ENCODE results near the gene SLIT3. TPM values are rescaled to one million over a fixed set of nuclear protein-coding genes. Genes with fewer than 3 reads are reported as not detected.

The SLIT3 gene
- total RNA-seq, 1 experiment from 2014 or later, result not detected

DNA sequence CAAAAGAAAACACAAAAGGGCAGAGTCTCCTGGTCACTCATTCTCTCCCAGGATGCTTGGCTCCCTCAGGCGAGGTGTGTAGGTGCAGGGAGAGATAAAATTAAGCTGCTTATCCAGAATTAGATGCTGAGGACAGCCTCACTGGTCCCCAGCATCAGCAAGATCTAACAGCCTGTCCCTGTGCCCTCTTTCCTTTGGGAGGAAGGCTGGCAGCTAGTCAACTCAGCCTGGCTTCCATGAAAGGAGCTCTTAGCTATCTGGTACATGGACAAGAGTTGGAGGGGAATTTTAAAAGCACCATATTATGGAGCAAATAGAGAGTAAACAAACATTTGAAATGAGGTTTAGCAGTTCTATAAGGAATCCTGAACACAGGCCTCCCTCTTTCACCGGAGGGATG is 523.3 kb downstream of the SLIT3 start:
- peaks cover 9% of the 10 kb centered on the region for H3K4me1 ChIP-seq (ENCODE audit: low read length)
- 0 out of 2 replicates have a peak, but pooled peaks cover 4% of the 10 kb centered on the region for H4K20me1 ChIP-seq (ENCODE audit: insufficient read depth, low read depth, low read length)
- H3K9ac ChIP-seq (ENCODE audit: low read length), result no peak overlapping the region
- 0 out of 2 replicates have a peak, but pooled peaks cover 2% of the 10 kb centered on the region for H3K27me3 ChIP-seq (ENCODE audit: low read length)
- H3K4me3 ChIP-seq (ENCODE audit: low read length), result no peak overlapping the region
- H2AFZ ChIP-seq (ENCODE audit: low read length), result no peak overlapping the region
- no peaks in the 10 kb centered on the region for H3K79me2 ChIP-seq (ENCODE audit: low read length)
- no peaks in the 10 kb centered on the region for H3K36me3 ChIP-seq (ENCODE audit: insufficient read depth, low read length)
- DNase-seq, result no peak
- H3K9me2 ChIP-seq (replicated peaks; ENCODE audit: insufficient read depth, low read length), result no peaks in the 10 kb centered on the region
- H3K4me2 ChIP-seq (ENCODE audit: low read depth, low read length, poor library complexity, severe bottlenecking), result no peak overlapping the region
- H3K9me3 ChIP-seq (ENCODE audit: low read length), result no peaks in the 10 kb centered on the region
- H3K27ac ChIP-seq (ENCODE audit: low read length), result no peak overlapping the region

- no peaks in the 10 kb centered on the region for H3K79me2 ChIP-seq (ENCODE audit: low read length)
- no peak for DNase-seq
- H3K9me2 ChIP-seq (replicated peaks; ENCODE audit: insufficient read depth, low read length), result no peaks in the 10 kb centered on the region
- no peak overlapping the region for H3K27ac ChIP-seq (ENCODE audit: low read length)
- no peaks in the 10 kb centered on the region for H3K9me3 ChIP-seq (ENCODE audit: low read length)
- H3K4me3 ChIP-seq (ENCODE audit: low read length), result no peak overlapping the region
- H3K36me3 ChIP-seq (ENCODE audit: insufficient read depth, low read length), result no peaks in the 10 kb centered on the region
- no peak overlapping the region for H2AFZ ChIP-seq (ENCODE audit: low read length)
- no peaks in the 10 kb centered on the region for H3K27me3 ChIP-seq (ENCODE audit: low read length)
- H4K20me1 ChIP-seq (ENCODE audit: insufficient read depth, low read depth, low read length), result 0 out of 2 replicates have a peak, but pooled peaks cover 4% of the 10 kb centered on the region
- H3K4me1 ChIP-seq (ENCODE audit: low read length), result peaks cover 9% of the 10 kb centered on the region
- no peak overlapping the region for H3K4me2 ChIP-seq (ENCODE audit: low read depth, low read length, poor library complexity, severe bottlenecking)
- H3K9ac ChIP-seq (ENCODE audit: low read length), result no peak overlapping the region
Observed at GRCh38 chr5:168776070-168776469, 524.9 kb downstream of the SLIT3 start.

DNA sequence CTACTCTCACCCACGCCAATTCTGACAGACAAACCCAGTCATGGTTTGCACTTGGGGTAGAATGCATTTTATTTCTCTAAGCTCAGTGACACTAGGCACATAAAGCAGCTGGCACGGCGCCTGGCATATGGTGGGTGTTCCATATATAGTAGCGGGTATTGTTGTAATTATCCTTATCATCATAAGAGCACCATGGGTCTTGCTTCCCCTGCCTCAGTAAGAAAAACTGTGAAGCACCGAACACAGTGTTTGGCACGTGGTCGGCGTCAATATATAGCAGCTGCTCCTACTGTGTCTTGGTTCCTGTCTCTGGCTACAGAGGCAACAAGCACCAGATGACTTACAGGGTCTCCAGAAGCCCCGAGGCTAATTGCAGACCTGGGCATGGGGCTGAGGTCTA is 527.7 kb downstream of the SLIT3 start:
- no peak for DNase-seq
- H3K4me3 ChIP-seq (ENCODE audit: low read length), result no peak overlapping the region
- H3K27ac ChIP-seq (ENCODE audit: low read length), result no peak overlapping the region
- no peak overlapping the region for H3K4me2 ChIP-seq (ENCODE audit: low read depth, low read length, poor library complexity, severe bottlenecking)
- 0 out of 2 replicates have a peak, but pooled peaks cover 4% of the 10 kb centered on the region for H4K20me1 ChIP-seq (ENCODE audit: insufficient read depth, low read depth, low read length)
- no peak overlapping the region for H3K9ac ChIP-seq (ENCODE audit: low read length)
- H3K9me2 ChIP-seq (replicated peaks; ENCODE audit: insufficient read depth, low read length), result no peaks in the 10 kb centered on the region
- H3K79me2 ChIP-seq (ENCODE audit: low read length), result no peaks in the 10 kb centered on the region
- H3K4me1 ChIP-seq (ENCODE audit: low read length), result peaks cover 9% of the 10 kb centered on the region
- no peaks in the 10 kb centered on the region for H3K27me3 ChIP-seq (ENCODE audit: low read length)
- no peaks in the 10 kb centered on the region for H3K9me3 ChIP-seq (ENCODE audit: low read length)
- H3K36me3 ChIP-seq (ENCODE audit: insufficient read depth, low read length), result no peaks in the 10 kb centered on the region
- H2AFZ ChIP-seq (ENCODE audit: low read length), result no peak overlapping the region

GRCh38 chr5:168772316-168772961 is 528.5 kb downstream of the SLIT3 start:
- Histone ChIP-seq H3K27me3 (ENCODE audit: low read length) (no peaks in the 10 kb centered on the region), H3K4me2 (ENCODE audit: low read depth, low read length, poor library complexity, severe bottlenecking) (no peak overlapping the region), H2AFZ (ENCODE audit: low read length) (no peak overlapping the region), H3K36me3 (ENCODE audit: insufficient read depth, low read length) (no peaks in the 10 kb centered on the region), H4K20me1 (ENCODE audit: insufficient read depth, low read depth, low read length) (0 out of 2 replicates have a peak, but pooled peaks cover 4% of the 10 kb centered on the region), H3K79me2 (ENCODE audit: low read length) (no peaks in the 10 kb centered on the region), H3K4me3 (ENCODE audit: low read length) (no peak overlapping the region), H3K4me1 (ENCODE audit: low read length) (peaks cover 9% of the 10 kb centered on the region), H3K27ac (ENCODE audit: low read length) (no peak overlapping the region), H3K9ac (ENCODE audit: low read length) (no peak overlapping the region), H3K9me2 (replicated peaks; ENCODE audit: insufficient read depth, low read length) (no peaks in the 10 kb centered on the region), H3K9me3 (ENCODE audit: low read length) (no peaks in the 10 kb centered on the region)
- DNase-seq, result no peak

GRCh38 chr5:168771678-168772077 is 529.3 kb downstream of the SLIT3 start:
- Histone ChIP-seq H2AFZ (ENCODE audit: low read length) (no peak overlapping the region), H3K9ac (ENCODE audit: low read length) (no peak overlapping the region), H3K9me3 (ENCODE audit: low read length) (no peaks in the 10 kb centered on the region), H3K9me2 (replicated peaks; ENCODE audit: insufficient read depth, low read length) (no peaks in the 10 kb centered on the region), H3K27ac (ENCODE audit: low read length) (no peak overlapping the region), H3K4me2 (ENCODE audit: low read depth, low read length, poor library complexity, severe bottlenecking) (no peak overlapping the region), H3K36me3 (ENCODE audit: insufficient read depth, low read length) (no peaks in the 10 kb centered on the region), H3K79me2 (ENCODE audit: low read length) (no peaks in the 10 kb centered on the region), H4K20me1 (ENCODE audit: insufficient read depth, low read depth, low read length) (0 out of 2 replicates have a peak, but pooled peaks cover 4% of the 10 kb centered on the region), H3K4me1 (ENCODE audit: low read length) (peaks cover 9% of the 10 kb centered on the region), H3K27me3 (ENCODE audit: low read length) (no peaks in the 10 kb centered on the region), H3K4me3 (ENCODE audit: low read length) (no peak overlapping the region)
- DNase-seq, result no peak

DNA sequence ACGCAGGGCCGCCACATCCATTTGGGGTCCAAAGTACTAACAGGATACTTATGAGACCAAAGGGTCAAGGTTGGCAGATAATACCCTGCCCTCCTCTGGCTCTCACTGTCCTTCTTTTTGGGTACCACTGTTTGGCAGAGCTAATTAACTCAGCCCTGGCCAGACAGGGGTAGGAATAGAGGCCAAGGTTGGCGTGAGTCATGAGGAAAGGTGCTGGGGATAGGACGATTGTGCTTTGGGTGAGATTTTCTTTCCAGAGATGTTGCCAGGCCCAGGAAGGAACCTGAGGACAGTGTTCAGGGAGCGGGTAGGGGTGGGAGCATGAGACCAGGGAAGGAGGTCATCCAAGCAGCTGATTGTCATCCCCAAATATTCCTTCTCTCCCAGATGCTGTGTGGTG is 529.9 kb downstream of the SLIT3 start:
- H3K4me3 ChIP-seq (ENCODE audit: low read length), result no peak overlapping the region

GRCh38 chr5:168770036-168770498 is 530.9 kb downstream of the SLIT3 start:
- Histone ChIP-seq H2AFZ (ENCODE audit: low read length) (no peak overlapping the region), H3K4me3 (ENCODE audit: low read length) (no peak overlapping the region), H3K27ac (ENCODE audit: low read length) (no peak overlapping the region), H3K9ac (ENCODE audit: low read length) (no peak overlapping the region), H3K36me3 (ENCODE audit: insufficient read depth, low read length) (no peaks in the 10 kb centered on the region), H3K4me2 (ENCODE audit: low read depth, low read length, poor library complexity, severe bottlenecking) (no peak overlapping the region), H3K9me2 (replicated peaks; ENCODE audit: insufficient read depth, low read length) (no peaks in the 10 kb centered on the region), H3K79me2 (ENCODE audit: low read length) (no peaks in the 10 kb centered on the region), H3K4me1 (ENCODE audit: low read length) (no peaks in the 10 kb centered on the region), H3K27me3 (ENCODE audit: low read length) (no peaks in the 10 kb centered on the region), H3K9me3 (ENCODE audit: low read length) (no peaks in the 10 kb centered on the region), H4K20me1 (ENCODE audit: insufficient read depth, low read depth, low read length) (0 out of 2 replicates have a peak, but pooled peaks cover 4% of the 10 kb centered on the region)
- DNase-seq, result no peak

More for the DNA sequence above, 529.9 kb downstream of the SLIT3 start:
- DNase-seq, result no peak
- Histone ChIP-seq H3K79me2 (ENCODE audit: low read length) (no peaks in the 10 kb centered on the region), H3K9me2 (replicated peaks; ENCODE audit: insufficient read depth, low read length) (no peaks in the 10 kb centered on the region), H3K27me3 (ENCODE audit: low read length) (no peaks in the 10 kb centered on the region), H3K4me1 (ENCODE audit: low read length) (peaks cover 5% of the 10 kb centered on the region), H3K9ac (ENCODE audit: low read length) (no peak overlapping the region), H2AFZ (ENCODE audit: low read length) (no peak overlapping the region), H3K9me3 (ENCODE audit: low read length) (no peaks in the 10 kb centered on the region), H3K27ac (ENCODE audit: low read length) (no peak overlapping the region), H4K20me1 (ENCODE audit: insufficient read depth, low read depth, low read length) (0 out of 2 replicates have a peak, but pooled peaks cover 4% of the 10 kb centered on the region), H3K36me3 (ENCODE audit: insufficient read depth, low read length) (no peaks in the 10 kb centered on the region), H3K4me2 (ENCODE audit: low read depth, low read length, poor library complexity, severe bottlenecking) (no peak overlapping the region)

GRCh38 chr5:168768172-168768571 is 532.8 kb downstream of the SLIT3 start:
- no peak overlapping the region for H3K4me2 ChIP-seq (ENCODE audit: low read depth, low read length, poor library complexity, severe bottlenecking)
- no peaks in the 10 kb centered on the region for H3K36me3 ChIP-seq (ENCODE audit: insufficient read depth, low read length)
- H4K20me1 ChIP-seq (ENCODE audit: insufficient read depth, low read depth, low read length), result no peaks in the 10 kb centered on the region
- no peak for DNase-seq
- no peak overlapping the region for H2AFZ ChIP-seq (ENCODE audit: low read length)
- H3K4me3 ChIP-seq (ENCODE audit: low read length), result no peak overlapping the region
- H3K27ac ChIP-seq (ENCODE audit: low read length), result no peak overlapping the region
- no peaks in the 10 kb centered on the region for H3K27me3 ChIP-seq (ENCODE audit: low read length)
- no peak overlapping the region for H3K9ac ChIP-seq (ENCODE audit: low read length)
- H3K79me2 ChIP-seq (ENCODE audit: low read length), result no peaks in the 10 kb centered on the region
- H3K9me2 ChIP-seq (replicated peaks; ENCODE audit: insufficient read depth, low read length), result no peaks in the 10 kb centered on the region
- H3K4me1 ChIP-seq (ENCODE audit: low read length), result peaks cover 3% of the 10 kb centered on the region; the same call in 1 of the 2 replicates
- no peaks in the 10 kb centered on the region for H3K9me3 ChIP-seq (ENCODE audit: low read length)

Measured in Karpas-422 (cell line).